Measurements from ENCODE around the gene XRCC3. TPM values are rescaled to one million over a fixed set of nuclear protein-coding genes. Genes with fewer than 3 reads are reported as not detected.

XRCC3 gene
- total and polyA plus RNA-seq, 2 experiments from 2014 or later: 4.0 to 20.3 TPM

GRCh38 chr14:103657471-103657870 lies 57.8 kb downstream of the XRCC3 start:
- Histone ChIP-seq H3K79me2 (ENCODE audit: insufficient read depth) (peaks cover 98% of the 10 kb centered on the region), H3K9ac (peak overlapping the region; percentile 66), H3K27me3 (replicated peaks; ENCODE audit: insufficient read depth) (no peaks in the 10 kb centered on the region), H3K4me1 (ENCODE audit: insufficient read depth) (peaks cover 55% of the 10 kb centered on the region), H3K4me3 (peak overlapping the region; percentile 34), H3K36me3 (ENCODE audit: low read depth) (peaks cover 68% of the 10 kb centered on the region), H3F3A (ENCODE audit: insufficient read depth) (peaks cover 70% of the 10 kb centered on the region), H4K20me1 (ENCODE audit: insufficient read depth) (peaks cover 20% of the 10 kb centered on the region; the same call in 1 of the 2 replicates), H3K9me3 (ENCODE audit: low read depth) (no peaks in the 10 kb centered on the region), H2AFZ (no peak overlapping the region), H3K4me2 (ENCODE audit: unreplicated experiment) (peak overlapping the region; percentile 65), H3K27ac (peak overlapping the region; percentile 88), H3K9me2 (ENCODE audit: insufficient read depth) (no peaks in the 10 kb centered on the region)
- 16 to 17% methylated on average over 13 of the region's 13 CpGs for WGBS, 2 experiments (ENCODE audit: low coverage in 1 of 2, low lambda C conversion rate in 2 of 2, missing lambda C conversion rate in 2 of 2)
- TF ChIP-seq EZH2 (IDR thresholded peaks at IDR 0.05; ENCODE audit: insufficient read depth, poor library complexity, severe bottlenecking): no peak
- no peak for TF ChIP-seq EZH2phosphoT487 (IDR thresholded peaks at IDR 0.05; ENCODE audit: insufficient read depth, low read depth)
- in situ Hi-C loops (cut with MboI): no loop called here
- peak; percentile 94 for DNase-seq

DNA sequence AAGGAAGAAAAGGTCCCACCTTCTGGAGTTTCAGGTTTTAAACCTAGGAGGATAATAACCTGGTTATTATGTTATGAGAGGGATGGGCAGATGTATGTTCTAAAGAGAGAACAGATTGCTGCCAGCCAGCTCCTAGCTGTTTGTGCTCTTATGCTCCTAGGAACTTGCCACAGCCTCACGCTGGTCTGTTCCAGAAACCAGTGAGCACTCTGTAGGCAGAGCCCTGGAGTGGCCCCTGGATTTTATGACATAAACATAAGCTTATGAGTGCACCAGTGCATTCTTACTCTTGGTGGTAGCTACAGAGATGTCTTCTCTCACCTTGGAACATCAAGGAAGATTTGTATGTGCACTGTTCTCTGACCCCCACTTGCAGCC lies 58.5 kb downstream of the XRCC3 start:
- DNase-seq: peak; percentile 38
- Histone ChIP-seq H3K27ac (peak overlapping the region; percentile 88), H3K4me1 (ENCODE audit: insufficient read depth) (peaks cover 60% of the 10 kb centered on the region), H3K79me2 (ENCODE audit: insufficient read depth) (peaks cover 98% of the 10 kb centered on the region), H3K4me3 (0 out of 2 replicates have a peak overlapping the region, but pooled peaks have one; percentile 34), H4K20me1 (ENCODE audit: insufficient read depth) (peaks cover 20% of the 10 kb centered on the region; the same call in 1 of the 2 replicates), H3K36me3 (ENCODE audit: low read depth) (peaks cover 61% of the 10 kb centered on the region), H3F3A (ENCODE audit: insufficient read depth) (peaks cover 70% of the 10 kb centered on the region), H3K9ac (peak overlapping the region; percentile 66), H3K4me2 (ENCODE audit: unreplicated experiment) (peak overlapping the region; percentile 65), H2AFZ (no peak overlapping the region), H3K9me3 (ENCODE audit: low read depth) (no peaks in the 10 kb centered on the region), H3K9me2 (ENCODE audit: insufficient read depth) (no peaks in the 10 kb centered on the region), H3K27me3 (replicated peaks; ENCODE audit: insufficient read depth) (no peaks in the 10 kb centered on the region)
- TF ChIP-seq EZH2phosphoT487 (IDR thresholded peaks at IDR 0.05; ENCODE audit: insufficient read depth, low read depth) (no peak), EZH2 (IDR thresholded peaks at IDR 0.05; ENCODE audit: insufficient read depth, poor library complexity, severe bottlenecking) (no peak)
- in situ Hi-C loops (cut with MboI): no loop called here
- 77 to 89% methylated on average over 1 of the region's 1 CpG for WGBS, 2 experiments (ENCODE audit: low coverage in 1 of 2, low lambda C conversion rate in 2 of 2, missing lambda C conversion rate in 2 of 2)

- in situ Hi-C loops (cut with MboI): no loop called here
- no peaks in the 10 kb centered on the region for H3K27me3 ChIP-seq (replicated peaks; ENCODE audit: insufficient read depth)
- no peak overlapping the region for H3K4me3 ChIP-seq
- no peak overlapping the region for H2AFZ ChIP-seq
- TF ChIP-seq EZH2phosphoT487 (IDR thresholded peaks at IDR 0.05; ENCODE audit: insufficient read depth, low read depth) (no peak), EZH2 (IDR thresholded peaks at IDR 0.05; ENCODE audit: insufficient read depth, poor library complexity, severe bottlenecking) (no peak)
- H3F3A ChIP-seq (ENCODE audit: insufficient read depth): peaks cover 69% of the 10 kb centered on the region
- peak overlapping the region; percentile 65 for H3K4me2 ChIP-seq (ENCODE audit: unreplicated experiment)
- peak overlapping the region; percentile 66; the same call in 1 of the 2 replicates for H3K9ac ChIP-seq
- peaks cover 98% of the 10 kb centered on the region for H3K79me2 ChIP-seq (ENCODE audit: insufficient read depth)
- peaks cover 55% of the 10 kb centered on the region for H3K36me3 ChIP-seq (ENCODE audit: low read depth)
- DNase-seq: peak; percentile 29
- H3K4me1 ChIP-seq (ENCODE audit: insufficient read depth): peaks cover 60% of the 10 kb centered on the region
- no peaks in the 10 kb centered on the region for H3K9me2 ChIP-seq (ENCODE audit: insufficient read depth)
- peaks cover 25% of the 10 kb centered on the region; the same call in 1 of the 2 replicates for H4K20me1 ChIP-seq (ENCODE audit: insufficient read depth)
- WGBS, 2 experiments (ENCODE audit: low coverage in 1 of 2, low lambda C conversion rate in 2 of 2, missing lambda C conversion rate in 2 of 2): 79 to 85% methylated on average over 4 of the region's 4 CpGs
- peak overlapping the region; percentile 88 for H3K27ac ChIP-seq
- no peaks in the 10 kb centered on the region for H3K9me3 ChIP-seq (ENCODE audit: low read depth)
Measured at GRCh38 chr14:103656031-103656755, 59.1 kb downstream of the XRCC3 start.

DNA sequence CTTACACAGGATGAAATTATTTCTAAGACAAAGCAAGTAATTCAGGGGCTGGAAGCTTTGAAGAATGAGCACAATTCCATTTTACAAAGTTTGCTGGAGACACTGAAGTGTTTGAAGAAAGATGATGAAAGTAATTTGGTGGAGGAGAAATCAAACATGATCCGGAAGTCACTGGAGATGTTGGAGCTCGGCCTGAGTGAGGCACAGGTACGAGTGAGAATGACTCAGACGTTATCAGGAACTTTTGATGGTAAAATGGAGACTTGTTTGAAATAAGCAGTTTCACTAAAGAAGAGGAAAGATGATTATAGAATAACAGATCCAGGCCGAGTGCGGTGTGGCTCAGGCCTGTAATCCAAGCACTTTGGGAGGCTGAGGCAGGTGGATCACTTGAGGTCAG lies 60.6 kb downstream of the XRCC3 start:
- peaks cover 25% of the 10 kb centered on the region; the same call in 1 of the 2 replicates for H4K20me1 ChIP-seq (ENCODE audit: insufficient read depth)

More for the DNA sequence above, 60.6 kb downstream of the XRCC3 start:
- DNase-seq: no peak
- 59 to 66% methylated on average over 6 of the region's 6 CpGs for WGBS, 2 experiments (ENCODE audit: low coverage in 1 of 2, low lambda C conversion rate in 2 of 2, missing lambda C conversion rate in 2 of 2)
- Histone ChIP-seq H3K36me3 (ENCODE audit: low read depth) (peaks cover 46% of the 10 kb centered on the region), H2AFZ (no peak overlapping the region), H3K4me3 (no peak overlapping the region), H3K9ac (peak overlapping the region; percentile 40; the same call in 1 of the 2 replicates), H3K4me2 (ENCODE audit: unreplicated experiment) (peak overlapping the region; percentile 43), H3K27me3 (replicated peaks; ENCODE audit: insufficient read depth) (no peaks in the 10 kb centered on the region), H3K79me2 (ENCODE audit: insufficient read depth) (peaks cover 98% of the 10 kb centered on the region), H3K9me2 (ENCODE audit: insufficient read depth) (no peaks in the 10 kb centered on the region), H3K9me3 (ENCODE audit: low read depth) (no peaks in the 10 kb centered on the region), H3K27ac (peak overlapping the region; percentile 88), H3F3A (ENCODE audit: insufficient read depth) (peaks cover 60% of the 10 kb centered on the region), H3K4me1 (ENCODE audit: insufficient read depth) (peaks cover 60% of the 10 kb centered on the region)
- no peak for TF ChIP-seq EZH2phosphoT487 (IDR thresholded peaks at IDR 0.05; ENCODE audit: insufficient read depth, low read depth)
- no peak for TF ChIP-seq EZH2 (IDR thresholded peaks at IDR 0.05; ENCODE audit: insufficient read depth, poor library complexity, severe bottlenecking)
- in situ Hi-C loops (cut with MboI): no loop called here
